ENCODE measurements around the gene SLC22A17.

DNA sequence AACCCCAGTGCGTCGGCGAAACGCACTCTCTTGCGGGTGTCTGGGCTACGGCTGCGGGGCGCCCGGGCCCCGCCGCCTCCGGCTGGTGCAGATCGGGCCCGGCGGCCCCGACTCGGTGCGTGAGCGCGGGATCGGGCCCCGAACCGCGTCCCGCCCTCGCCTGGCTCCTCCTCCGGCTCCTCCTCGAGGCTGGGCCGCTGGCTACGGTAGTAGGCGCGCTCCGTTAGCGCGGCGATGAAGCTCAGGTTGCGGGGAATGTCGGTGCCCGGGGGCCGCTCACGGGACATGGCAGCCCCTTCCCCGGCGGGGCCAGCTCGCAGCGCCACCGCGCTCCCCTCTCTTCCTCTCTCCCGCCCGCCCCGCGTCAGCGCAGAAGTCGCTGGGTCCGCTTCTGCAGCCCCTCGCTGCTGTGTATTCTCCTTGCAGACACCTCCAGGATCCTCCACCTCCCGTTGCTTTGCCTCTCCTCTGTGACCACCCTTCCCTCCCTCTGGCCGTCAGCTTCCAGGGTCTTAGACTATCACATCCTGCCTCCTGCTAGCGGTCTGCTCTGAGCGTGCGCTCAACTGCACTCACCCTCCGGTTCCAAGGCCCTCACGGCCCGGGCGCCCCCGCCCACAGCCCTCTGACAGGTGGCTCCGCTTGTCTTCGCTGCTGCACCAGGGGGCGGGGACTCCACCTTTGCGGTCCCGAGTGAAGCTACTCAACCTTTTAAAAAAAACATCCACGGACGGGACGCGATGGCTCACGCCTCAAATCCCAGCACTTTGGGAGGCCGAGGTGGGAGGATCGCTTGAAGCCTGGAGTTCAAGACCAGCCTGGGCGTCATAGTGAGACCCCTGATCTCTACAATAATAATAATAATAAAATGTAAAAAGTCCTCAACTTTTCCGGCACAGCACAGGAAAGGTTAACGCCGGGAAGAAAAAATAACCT is 50.1 kb downstream of the SLC22A17 start, which contains the start of gene PPP1R3E:
- no peak for TF ChIP-seq POLR2A (IDR thresholded peaks at IDR 0.05)
- TF ChIP-seq, protein P1, sequence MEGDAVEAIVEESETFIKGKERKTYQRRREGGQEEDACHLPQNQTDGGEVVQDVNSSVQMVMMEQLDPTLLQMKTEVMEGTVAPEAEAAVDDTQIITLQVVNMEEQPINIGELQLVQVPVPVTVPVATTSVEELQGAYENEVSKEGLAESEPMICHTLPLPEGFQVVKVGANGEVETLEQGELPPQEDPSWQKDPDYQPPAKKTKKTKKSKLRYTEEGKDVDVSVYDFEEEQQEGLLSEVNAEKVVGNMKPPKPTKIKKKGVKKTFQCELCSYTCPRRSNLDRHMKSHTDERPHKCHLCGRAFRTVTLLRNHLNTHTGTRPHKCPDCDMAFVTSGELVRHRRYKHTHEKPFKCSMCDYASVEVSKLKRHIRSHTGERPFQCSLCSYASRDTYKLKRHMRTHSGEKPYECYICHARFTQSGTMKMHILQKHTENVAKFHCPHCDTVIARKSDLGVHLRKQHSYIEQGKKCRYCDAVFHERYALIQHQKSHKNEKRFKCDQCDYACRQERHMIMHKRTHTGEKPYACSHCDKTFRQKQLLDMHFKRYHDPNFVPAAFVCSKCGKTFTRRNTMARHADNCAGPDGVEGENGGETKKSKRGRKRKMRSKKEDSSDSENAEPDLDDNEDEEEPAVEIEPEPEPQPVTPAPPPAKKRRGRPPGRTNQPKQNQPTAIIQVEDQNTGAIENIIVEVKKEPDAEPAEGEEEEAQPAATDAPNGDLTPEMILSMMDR (IDR thresholded peaks at IDR 0.05), result no peak

Data from lower leg skin (tissue), 3 donors.